22Rv1 (cell line): ENCODE data around the gene FCMR.

Source experiments
- ZFX ChIP-seq: fragments of 450-650 bp; IDR thresholded peaks from 2 replicates; pipeline ENCODE4 v1.6.1; 2017; ENCODE audit warnings: antibody characterized with exemption, borderline replicate concordance
- TF ChIP-seq, protein P1 (sequence below): fragments of 450-650 bp; IDR thresholded peaks from 2 replicates; pipeline ENCODE4 v1.5.1; 2017; ENCODE audit warnings: mild to moderate bottlenecking

DNA sequence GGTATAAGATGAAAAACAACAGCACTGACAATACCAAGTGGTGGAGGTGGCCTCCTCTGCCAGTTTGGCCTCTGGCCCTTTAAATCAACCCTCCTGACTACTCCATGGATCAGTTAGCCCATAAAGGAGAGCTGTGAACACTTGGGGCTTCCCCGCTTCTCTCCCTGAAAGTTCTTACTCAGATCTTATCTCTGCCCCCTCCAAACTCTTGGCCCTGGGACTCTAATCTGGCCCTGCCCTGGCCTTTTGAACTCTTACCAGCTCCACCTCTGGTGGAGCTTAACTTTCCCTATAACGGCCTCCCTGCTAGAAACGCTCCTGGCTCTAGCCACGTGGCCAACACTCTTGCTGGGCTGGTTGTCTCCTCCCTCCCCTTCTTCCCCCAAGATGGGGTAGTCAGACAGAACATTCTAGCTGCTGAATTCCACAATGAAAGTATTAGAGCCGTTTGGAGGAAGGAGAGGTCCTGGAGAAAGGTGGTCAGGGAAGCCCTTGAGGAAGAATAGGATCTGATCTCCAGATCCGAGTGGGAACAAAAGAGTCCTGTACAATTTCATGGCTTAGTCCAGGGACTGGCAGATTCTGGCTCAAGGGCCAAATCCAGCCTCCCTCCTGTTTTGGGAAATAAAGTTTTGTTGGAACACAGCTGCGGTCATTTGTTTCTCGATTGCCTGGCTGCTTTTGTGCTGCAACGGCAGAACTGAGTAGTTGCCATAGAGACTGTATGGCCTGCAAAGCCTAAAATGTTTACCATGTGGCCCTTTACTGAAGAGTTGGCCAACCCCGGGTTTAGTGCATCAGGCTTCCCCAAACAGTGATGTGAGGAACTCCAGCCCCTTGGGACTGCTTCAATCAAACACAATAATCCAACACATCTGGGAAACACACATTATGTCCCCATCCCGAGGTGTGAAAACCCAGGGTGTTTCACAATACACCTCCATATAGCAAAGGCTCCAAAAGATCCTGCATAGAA, 34.0 kb upstream of the FCMR start:
- TF ChIP-seq, protein P1, sequence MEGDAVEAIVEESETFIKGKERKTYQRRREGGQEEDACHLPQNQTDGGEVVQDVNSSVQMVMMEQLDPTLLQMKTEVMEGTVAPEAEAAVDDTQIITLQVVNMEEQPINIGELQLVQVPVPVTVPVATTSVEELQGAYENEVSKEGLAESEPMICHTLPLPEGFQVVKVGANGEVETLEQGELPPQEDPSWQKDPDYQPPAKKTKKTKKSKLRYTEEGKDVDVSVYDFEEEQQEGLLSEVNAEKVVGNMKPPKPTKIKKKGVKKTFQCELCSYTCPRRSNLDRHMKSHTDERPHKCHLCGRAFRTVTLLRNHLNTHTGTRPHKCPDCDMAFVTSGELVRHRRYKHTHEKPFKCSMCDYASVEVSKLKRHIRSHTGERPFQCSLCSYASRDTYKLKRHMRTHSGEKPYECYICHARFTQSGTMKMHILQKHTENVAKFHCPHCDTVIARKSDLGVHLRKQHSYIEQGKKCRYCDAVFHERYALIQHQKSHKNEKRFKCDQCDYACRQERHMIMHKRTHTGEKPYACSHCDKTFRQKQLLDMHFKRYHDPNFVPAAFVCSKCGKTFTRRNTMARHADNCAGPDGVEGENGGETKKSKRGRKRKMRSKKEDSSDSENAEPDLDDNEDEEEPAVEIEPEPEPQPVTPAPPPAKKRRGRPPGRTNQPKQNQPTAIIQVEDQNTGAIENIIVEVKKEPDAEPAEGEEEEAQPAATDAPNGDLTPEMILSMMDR: no peak
- no peak for TF ChIP-seq ZFX
